H1 (cell line): Measurements from ENCODE around the gene MYL2. TPM values are rescaled to one million over a fixed set of nuclear protein-coding genes. Genes with fewer than 3 reads are reported as not detected.

Experiments used
- CTCF ChIA-PET: fragments of 300-600 bp; sonication (Branson Sonifier 250); formaldehyde crosslinking; loops from one replicate; lab custom pipeline; 2021; ENCODE audit not compliant: partially characterized antibody; lab: Charles Lee
- POLR2A ChIA-PET: fragments of 300-600 bp; sonication (Branson Sonifier 250); formaldehyde crosslinking; loops from one replicate; lab custom pipeline; 2021; ENCODE audit warnings: inconsistent platforms; ENCODE audit not compliant: partially characterized antibody; lab: Charles Lee
- DNase-seq, 2 experiments: peaks; one replicate each; pipeline versions ENCODE4 v3.0.0 to v3.0.0-alpha.2; 2010 to 2022; ENCODE audit warnings: low spot score in 2 of 2, low read depth in 1 of 2, mixed read lengths in 1 of 2
- FAIRE-seq: peaks from 2 replicates; lab custom pipeline; 2011; peaks lifted over from hg19 to GRCh38; lab: Jason Lieb, UNC
- H2AFZ ChIP-seq: 2 replicates; pipeline ENCODE4 v1.8.1; 2012; ENCODE audit warnings: low read length, inconsistent platforms
- H2AK5ac ChIP-seq: 2 replicates; pipeline ENCODE4 v1.6.1; 2013; ENCODE audit warnings: low read depth, low read length
- H2BK120ac ChIP-seq: replicated peaks from 2 replicates; pipeline ENCODE3; 2013; ENCODE audit warnings: low read depth, low read length, inconsistent platforms
- H2BK12ac ChIP-seq: 2 replicates; pipeline ENCODE4 v1.6.1; 2013; ENCODE audit warnings: low read depth, low read length
- H2BK15ac ChIP-seq: 2 replicates; pipeline ENCODE4 v1.6.1; 2013; ENCODE audit warnings: low read length
- H2BK20ac ChIP-seq: 2 replicates; pipeline ENCODE4 v1.6.1; 2013; ENCODE audit warnings: low read length
- H2BK5ac ChIP-seq: 2 replicates; pipeline ENCODE4 v1.6.1; 2013; ENCODE audit warnings: low read depth, low read length
- H3K14ac ChIP-seq: 2 replicates; pipeline ENCODE4 v1.6.1; 2013; ENCODE audit warnings: inconsistent platforms; ENCODE audit not compliant: insufficient read length
- H3K18ac ChIP-seq: 2 replicates; pipeline ENCODE4 v1.6.1; 2013; ENCODE audit warnings: low read length; ENCODE audit errors: extremely low read depth
- H3K23ac ChIP-seq: 2 replicates; pipeline ENCODE4 v1.6.1; 2013; ENCODE audit warnings: inconsistent platforms; ENCODE audit not compliant: insufficient read length
- H3K23me2 ChIP-seq: 2 replicates; pipeline ENCODE4 v1.6.1; 2013; ENCODE audit warnings: low read depth, low read length
- H3K27ac ChIP-seq: 2 replicates; pipeline ENCODE4 v1.6.1; 2011; ENCODE audit warnings: low read depth, low read length, inconsistent platforms
- H3K27me3 ChIP-seq, 4 experiments: replicated peaks in 1 of 4; 1 replicate in 1 of 4; 2 replicates in 3 of 4; pipeline versions ENCODE4 v1.6.1 to v1.8.1; 2011 to 2013; ENCODE audit warnings: low read length in 3 of 4, mild to moderate bottlenecking in 3 of 4, inconsistent platforms in 2 of 4, mixed read lengths in 2 of 4, moderate library complexity in 1 of 4; ENCODE audit not compliant: control insufficient read depth in 3 of 4, insufficient read depth in 3 of 4; ENCODE audit errors: extremely low read depth in 1 of 4
- H3K36me3 ChIP-seq, 4 experiments: 2 replicates each; pipeline versions ENCODE4 v1.6.1 to v1.8.1; 2011 to 2013; ENCODE audit warnings: mild to moderate bottlenecking in 4 of 4, low read length in 3 of 4, moderate library complexity in 2 of 4, control low read depth in 1 of 4, inconsistent platforms in 1 of 4; ENCODE audit not compliant: insufficient read depth in 4 of 4, control insufficient read depth in 2 of 4
- H3K4ac ChIP-seq: replicated peaks from 2 replicates; pipeline ENCODE3; 2013; ENCODE audit warnings: low read length, low read depth, mixed read lengths, inconsistent platforms; ENCODE audit not compliant: insufficient read length
- H3K4me1 ChIP-seq, 4 experiments: replicated peaks in 1 of 4; 1 replicate in 1 of 4; 2 replicates in 3 of 4; pipeline versions ENCODE4 v1.6.1 to v1.8.1; 2011 to 2013; ENCODE audit warnings: low read length in 3 of 4, inconsistent platforms in 2 of 4, mixed read lengths in 1 of 4; ENCODE audit not compliant: insufficient read depth in 4 of 4, control insufficient read depth in 3 of 4
- H3K4me2 ChIP-seq, 2 experiments: 2 replicates each; pipeline versions ENCODE4 v1.6.1 to v1.8.1; 2011 to 2013; ENCODE audit warnings: low read depth in 2 of 2, low read length in 2 of 2, control low read depth in 1 of 2, inconsistent platforms in 1 of 2, mild to moderate bottlenecking in 1 of 2; ENCODE audit not compliant: insufficient read depth in 1 of 2
- H3K4me3 ChIP-seq, 4 experiments: fragments of 200-600, 300-600 bp in 1 of 4; sonication (generic), shearing (Covaris generic), sonication (Bioruptor Twin) in 1 of 4; 2 replicates each; pipeline versions ENCODE4 v1.5.1 to v1.8.1; 2011 to 2016; ENCODE audit warnings: low read length in 4 of 4, low read depth in 3 of 4, control low read depth in 2 of 4, inconsistent platforms in 2 of 4, mild to moderate bottlenecking in 2 of 4, mixed read lengths in 1 of 4, moderate library complexity in 1 of 4; ENCODE audit not compliant: insufficient read depth in 2 of 4; ENCODE audit errors: extremely low read depth in 1 of 4
- H3K56ac ChIP-seq: replicated peaks from 2 replicates; pipeline ENCODE3; 2013; ENCODE audit warnings: low read depth, mild to moderate bottlenecking, mixed read lengths, low read length, inconsistent platforms; ENCODE audit not compliant: insufficient read length
- H3K79me1 ChIP-seq: 2 replicates; pipeline ENCODE4 v1.6.1; 2013; ENCODE audit warnings: low read depth, low read length, control low read depth
- H3K79me2 ChIP-seq, 2 experiments: 2 replicates each; pipeline versions ENCODE4 v1.6.1 to v1.8.1; 2012 to 2013; ENCODE audit warnings: low read length in 2 of 2, mild to moderate bottlenecking in 2 of 2, inconsistent platforms in 1 of 2; ENCODE audit not compliant: insufficient read depth in 2 of 2, control insufficient read depth in 1 of 2
- H3K9ac ChIP-seq, 4 experiments: replicated peaks in 1 of 4; 1 replicate in 1 of 4; 2 replicates in 3 of 4; pipeline versions ENCODE4 v1.6.1 to v1.8.1; 2011 to 2013; ENCODE audit warnings: low read depth in 3 of 4, low read length in 3 of 4, control low read depth in 2 of 4, mild to moderate bottlenecking in 2 of 4, moderate library complexity in 2 of 4, inconsistent platforms in 1 of 4; ENCODE audit errors: extremely low read depth in 1 of 4
- H3K9me3 ChIP-seq, 2 experiments: 2 replicates each; pipeline versions ENCODE4 v1.6.1 to v1.8.1; 2012 to 2013; ENCODE audit warnings: mild to moderate bottlenecking in 2 of 2, moderate library complexity in 2 of 2, control low read depth in 1 of 2, inconsistent platforms in 1 of 2, low read depth in 1 of 2, low read length in 1 of 2, mixed read lengths in 1 of 2; ENCODE audit not compliant: insufficient read depth in 2 of 2
- H4K20me1 ChIP-seq, 2 experiments: replicated peaks in 1 of 2; 2 replicates each; pipeline versions ENCODE3 to v1.8.1; 2011 to 2013; ENCODE audit warnings: inconsistent platforms in 2 of 2, low read length in 2 of 2, mild to moderate bottlenecking in 1 of 2; ENCODE audit not compliant: insufficient read depth in 2 of 2, control insufficient read depth in 1 of 2
- H4K5ac ChIP-seq: 2 replicates; pipeline ENCODE4 v1.6.1; 2013; ENCODE audit warnings: low read length, low read depth, mixed read lengths, inconsistent platforms; ENCODE audit not compliant: insufficient read length
- H4K8ac ChIP-seq: 2 replicates; pipeline ENCODE4 v1.8.0; 2013; ENCODE audit warnings: mild to moderate bottlenecking, moderate library complexity, low read length, inconsistent platforms; ENCODE audit not compliant: insufficient read depth; ENCODE audit errors: extremely low read depth
- H4K91ac ChIP-seq: replicated peaks from 2 replicates; pipeline ENCODE3; 2013; ENCODE audit warnings: low read length, mixed read lengths, inconsistent platforms; ENCODE audit not compliant: insufficient read length
- E2F6 ChIP-seq: IDR thresholded peaks from 2 replicates; pipeline ENCODE4 v1.6.1; 2012; ENCODE audit warnings: inconsistent platforms
- FOSL1 ChIP-seq: IDR thresholded peaks from 2 replicates; pipeline ENCODE4 v1.6.1; 2011; ENCODE audit warnings: mild to moderate bottlenecking, low read depth, low read length, moderate library complexity; ENCODE audit not compliant: insufficient read depth
- KDM4A ChIP-seq: IDR thresholded peaks from one replicate; pipeline ENCODE4 v1.7.1; 2012; ENCODE audit warnings: low read depth, mild to moderate bottlenecking, moderate library complexity, low read length, inconsistent platforms; ENCODE audit not compliant: severe bottlenecking
- KDM5A ChIP-seq: fragments of 200-600 bp; IDR thresholded peaks from 2 replicates; pipeline ENCODE4 v1.7.1; 2012; ENCODE audit warnings: mild to moderate bottlenecking, low read length, inconsistent platforms, mixed read lengths
- RXRA ChIP-seq: IDR thresholded peaks from 2 replicates; pipeline ENCODE4 v1.6.1; 2011; ENCODE audit warnings: low read depth, mild to moderate bottlenecking, low read length, moderate library complexity; ENCODE audit not compliant: insufficient read depth
- WGBS, 2 experiments: shearing (Covaris generic) in 1 of 2; methylation state at CpG; one replicate each; pipeline versions ENCODE4 v1.1.6 to v1.1.7; 2013 to 2015; ENCODE audit warnings: low lambda C conversion rate in 2 of 2, mixed read lengths in 2 of 2, inconsistent platforms in 1 of 2, low coverage in 1 of 2, missing lambda C conversion rate in 1 of 2; ENCODE audit not compliant: insufficient replicate concordance in 2 of 2, insufficient coverage in 1 of 2, insufficient read length in 1 of 2; ENCODE audit errors: extremely low coverage in 1 of 2, missing lambda C conversion rate in 1 of 2; 5-methylcytosine and 5-hydroxymethylcytosine counted together
- polyA plus RNA-seq, 7 experiments: library from polyadenylated mRNA; depleted of rRNA in 3 of 7; stranded (reverse) in 5 of 7; unstranded in 2 of 7; fragments of >200 nt in 5 of 7; fragments of 200-250 nt in 2 of 7; gene quantifications; 1 replicate in 5 of 7; 2 replicates in 1 of 7; 4 replicates in 1 of 7; pipeline versions ENCODE4 v1.2.1 to v1.2.3, GENCODE V29; 2011 to 2013; ENCODE audit warnings: missing spikeins in 2 of 7, mixed read lengths in 2 of 7
- total RNA-seq: library from RNA; stranded (reverse); fragmentation: NEBNext Ultra II Directional; extraction: Animal tissue kit (Norgen Biotek cat#: 25700); gene quantifications from 2 replicates; pipeline ENCODE4 v1.2.1, GENCODE V29; 2021

MYL2 gene
- total and polyA plus RNA-seq, 2 of the 8 experiments (the other 6 are each of a cell fraction or from before 2014, with no cell fraction given) = not detected

- no peak overlapping the region for H4K8ac ChIP-seq
- H2AK5ac ChIP-seq = no peak overlapping the region
- FAIRE-seq = no peak
- H4K5ac ChIP-seq = no peak overlapping the region
- peaks cover 0 to 4% of the 10 kb centered on the region in 2 experiments for H4K20me1 ChIP-seq
- H3K9me3 ChIP-seq = no peaks in the 10 kb centered on the region
- no peak overlapping the region for H3K4ac ChIP-seq
- H3K79me1 ChIP-seq = no peaks in the 10 kb centered on the region
- peaks cover 0 to 10% (median 4%) of the 10 kb centered on the region in 4 experiments; a peak in 5 of 7 replicates for H3K4me1 ChIP-seq
- no peak overlapping the region for H3K23ac ChIP-seq
- H3K23me2 ChIP-seq = peaks cover 5% of the 10 kb centered on the region; the same call in 1 of the 2 replicates
- no peak overlapping the region for H3K9ac ChIP-seq
- WGBS, 2 experiments = 81% methylated on average over 6 of the region's 6 CpGs; no CpG with 5 or more reads in 1 of the 2 experiments
- no peak for DNase-seq
- no peak overlapping the region for H3K4me3 ChIP-seq
- TF ChIP-seq RXRA = no peak
- no peak for TF ChIP-seq KDM5A
- TF ChIP-seq E2F6 = no peak
- no peak for TF ChIP-seq KDM4A
- no peak for TF ChIP-seq FOSL1
- no peak overlapping the region for H2BK120ac ChIP-seq
- CTCF ChIA-PET = interaction anchor here (0.6 to 4.3 kb wide), 5 partner anchors 9 to 363 kb away, joined by 3 to 25 read pairs (median 4); no protein-coding TSS in a partner anchor
- no peaks in the 10 kb centered on the region; a peak in 1 of 7 replicates for H3K27me3 ChIP-seq
- H3K36me3 ChIP-seq = no peaks in the 10 kb centered on the region
- no peak overlapping the region for H4K91ac ChIP-seq
- no peak overlapping the region for H2BK20ac ChIP-seq
- H2BK15ac ChIP-seq = 0 out of 2 replicates have a peak overlapping the region, but pooled peaks have one; percentile 85
- no peak overlapping the region for H3K14ac ChIP-seq
- H3K27ac ChIP-seq = no peak overlapping the region
- no peak overlapping the region for H2AFZ ChIP-seq
- no peak overlapping the region for H3K4me2 ChIP-seq
- POLR2A ChIA-PET = no interaction called here
- H3K79me2 ChIP-seq = no peaks in the 10 kb centered on the region
- H3K56ac ChIP-seq = no peak overlapping the region
- H3K18ac ChIP-seq = no peak overlapping the region
- H2BK12ac ChIP-seq = no peak overlapping the region; the same call in 1 of the 2 replicates
- H2BK5ac ChIP-seq = no peak overlapping the region
These were observed 7.2 kb upstream of the MYL2 start for GRCh38 chr12:110927546-110927945.
